Stimulated activated CD4-positive, alpha-beta T cell treated with anti-CD3 and anti-CD28 coated beads, Interleukin-4, amount 100 ng/mL, for 48 hours (primary cell): ENCODE data around the gene LDHAL6A.
"Not testable (repeated sequence)": the region's sequence is repeated elsewhere in the genome, so short reads cannot be mapped to it uniquely, and the experiment has no call there.

Experiments used
- DNase-seq, 2 donors: peaks; one replicate each; pipeline ENCODE4 v3.0.0-alpha.2; 2020; ENCODE audit warnings: low read depth in 2 of 2

LDHAL6A gene

DNA sequence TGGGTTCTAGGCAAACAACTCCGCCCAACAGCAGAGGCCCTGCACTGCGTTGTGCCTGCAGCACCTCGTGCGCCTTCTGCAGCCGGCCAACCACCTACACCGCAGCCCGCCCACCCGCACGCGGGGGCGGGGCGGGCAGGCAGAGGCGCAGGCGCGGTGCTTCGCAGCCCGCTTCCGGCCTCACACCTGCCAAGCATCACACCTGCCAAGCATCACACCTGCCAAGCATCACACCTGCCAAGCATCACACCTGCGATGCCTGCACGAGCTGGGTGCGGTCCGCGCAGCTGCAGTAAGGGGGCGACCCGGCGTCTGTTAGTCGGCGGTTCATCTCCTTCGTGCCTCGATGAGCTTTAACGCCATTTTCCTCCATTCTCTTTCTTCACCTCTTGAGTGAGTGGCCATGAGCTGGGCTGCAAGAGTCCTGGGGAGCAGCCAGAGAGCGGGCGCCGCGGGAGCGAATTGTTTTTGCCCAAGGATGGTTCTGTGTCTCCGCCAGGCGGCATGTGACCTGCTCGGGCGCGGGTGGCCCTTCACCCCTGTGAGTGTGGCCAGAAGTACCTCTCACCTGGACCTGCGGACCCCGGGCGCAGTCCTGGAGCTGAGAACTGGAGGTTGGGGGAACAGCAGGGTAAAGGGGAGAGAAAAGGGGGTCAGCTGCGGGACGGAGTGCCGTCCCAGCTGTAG is at the start of gene LDHAL6A:
Gene LDHAL6A, plus strand, starts transcription at position 171 of the 687 bp plus-strand sequence. CDS start 825 bp downstream, outside the sequence.
- DNase-seq: no peak

DNA sequence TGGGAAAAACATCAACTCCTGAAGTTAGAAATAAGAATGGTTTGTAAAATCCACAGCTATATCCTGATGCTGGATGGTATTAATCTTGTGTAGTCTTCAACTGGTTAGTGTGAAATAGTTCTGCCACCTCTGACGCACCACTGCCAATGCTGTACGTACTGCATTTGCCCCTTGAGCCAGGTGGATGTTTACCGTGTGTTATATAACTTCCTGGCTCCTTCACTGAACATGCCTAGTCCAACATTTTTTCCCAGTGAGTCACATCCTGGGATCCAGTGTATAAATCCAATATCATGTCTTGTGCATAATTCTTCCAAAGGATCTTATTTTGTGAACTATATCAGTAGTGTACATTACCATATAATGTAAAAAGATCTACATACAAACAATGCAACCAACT is 48.3 kb upstream of the LDHAL6A start:
- not testable (repeated sequence) for DNase-seq

DNA sequence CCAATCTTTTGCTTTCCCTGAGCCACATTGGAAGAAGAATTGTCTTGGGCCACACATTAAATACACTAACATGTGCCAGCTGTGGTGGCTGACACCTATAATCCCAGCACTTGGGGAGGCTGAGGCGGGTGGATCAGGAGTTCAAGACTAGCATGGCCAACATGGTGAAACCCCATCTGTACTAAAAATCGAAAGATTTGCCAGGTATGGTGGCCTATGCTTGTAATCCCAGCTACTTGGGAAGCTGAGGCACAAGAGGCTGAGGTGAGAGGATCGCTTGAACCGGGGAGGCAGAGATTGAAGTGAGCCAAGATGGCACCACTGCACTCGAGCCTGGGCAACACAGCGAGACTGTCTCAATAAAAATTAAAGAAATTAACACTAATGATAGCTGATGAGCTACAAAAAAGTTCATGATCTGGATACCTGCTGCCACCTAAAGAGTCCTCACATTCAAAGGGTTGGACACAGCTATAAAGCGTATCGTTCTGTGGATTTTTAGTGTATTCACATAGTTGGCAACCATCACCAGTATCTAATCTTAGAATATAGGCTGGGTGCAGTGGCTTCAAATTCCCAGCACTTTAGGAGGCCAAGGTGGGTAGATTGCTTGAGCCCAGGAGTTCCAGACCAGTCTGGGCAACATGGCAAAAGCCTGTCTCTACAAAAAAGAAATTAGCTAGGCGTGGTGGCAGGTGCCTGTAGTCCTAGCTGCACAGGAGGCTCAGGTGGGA is 46.9 kb upstream of the LDHAL6A start:
- no peak for DNase-seq

DNA sequence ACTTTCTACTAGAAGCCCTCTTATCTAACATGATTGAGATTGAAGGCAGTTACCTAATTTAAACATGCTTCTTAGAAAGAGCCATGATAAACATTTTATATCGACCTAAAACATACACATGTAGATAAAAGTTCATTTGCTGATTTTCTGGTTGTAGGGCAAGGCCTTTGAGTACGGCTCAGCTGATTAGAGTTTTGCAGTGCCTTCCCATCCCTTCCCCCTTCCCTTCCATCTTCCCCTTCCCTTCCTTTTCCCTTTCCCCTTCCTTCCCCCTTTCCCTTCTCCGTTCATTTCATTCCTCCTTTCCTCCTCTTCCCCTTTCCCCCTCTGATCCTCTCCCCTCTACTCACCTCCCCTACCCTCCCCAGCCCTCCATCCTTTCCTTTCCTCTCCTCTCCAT is 39.2 kb upstream of the LDHAL6A start:
- no peak for DNase-seq

DNA sequence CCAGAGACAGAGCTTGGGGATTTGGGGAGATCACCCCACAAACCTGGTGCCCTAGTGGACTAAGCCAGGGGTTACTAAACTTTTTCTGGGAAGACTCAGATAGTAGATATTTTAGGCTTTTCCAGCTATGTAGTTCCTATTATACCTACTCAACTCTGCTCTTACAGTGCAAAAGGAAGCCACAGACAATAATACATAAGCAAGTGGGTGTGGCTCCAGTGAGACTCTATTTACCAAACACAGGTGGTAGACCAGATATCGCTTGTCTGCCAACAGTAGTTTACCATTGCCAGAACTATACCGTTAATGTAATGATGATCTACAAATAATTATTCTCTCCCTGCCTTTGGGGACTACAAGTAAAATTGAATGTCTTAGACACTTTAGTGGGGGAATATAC is 36.6 kb upstream of the LDHAL6A start:
- no peak for DNase-seq

DNA sequence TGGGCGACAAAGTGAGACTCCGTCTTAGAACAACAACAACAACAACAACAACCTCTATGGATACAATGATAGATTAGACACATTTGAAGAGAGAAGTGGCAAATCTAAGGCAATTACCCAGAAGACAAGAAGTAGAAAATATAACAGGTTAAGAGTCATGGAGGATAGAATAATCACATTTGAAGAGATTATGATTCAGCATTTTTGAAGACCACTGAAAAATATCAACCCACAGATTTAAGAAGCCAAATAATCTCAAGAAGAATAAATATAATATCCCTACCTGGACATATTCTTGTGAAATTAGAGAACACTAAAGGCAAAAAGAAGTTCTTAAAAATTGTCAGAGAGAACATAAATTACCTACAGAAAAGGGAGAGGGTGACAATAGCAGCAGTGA is 35.6 kb upstream of the LDHAL6A start:
- no peak for DNase-seq

DNA sequence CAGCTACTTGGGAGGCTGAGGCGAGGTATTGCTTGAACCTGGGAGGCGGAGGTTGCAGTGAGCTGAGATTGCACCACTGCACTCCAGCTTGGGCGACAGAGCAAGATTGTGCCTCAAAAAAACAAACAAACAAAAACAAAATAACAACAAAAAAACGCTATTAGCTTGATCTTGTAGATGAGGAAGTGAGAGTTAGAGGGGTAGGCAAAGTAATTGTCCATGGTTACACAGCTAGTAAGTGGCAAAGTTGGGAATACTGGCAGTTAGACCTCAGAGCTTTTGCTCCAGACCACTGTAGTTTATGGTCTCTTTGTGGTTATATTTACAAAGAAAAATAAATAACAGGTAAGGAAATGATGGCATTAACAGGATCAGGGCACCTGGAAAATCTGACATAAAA is 28.4 kb upstream of the LDHAL6A start:
- DNase-seq: no peak

DNA sequence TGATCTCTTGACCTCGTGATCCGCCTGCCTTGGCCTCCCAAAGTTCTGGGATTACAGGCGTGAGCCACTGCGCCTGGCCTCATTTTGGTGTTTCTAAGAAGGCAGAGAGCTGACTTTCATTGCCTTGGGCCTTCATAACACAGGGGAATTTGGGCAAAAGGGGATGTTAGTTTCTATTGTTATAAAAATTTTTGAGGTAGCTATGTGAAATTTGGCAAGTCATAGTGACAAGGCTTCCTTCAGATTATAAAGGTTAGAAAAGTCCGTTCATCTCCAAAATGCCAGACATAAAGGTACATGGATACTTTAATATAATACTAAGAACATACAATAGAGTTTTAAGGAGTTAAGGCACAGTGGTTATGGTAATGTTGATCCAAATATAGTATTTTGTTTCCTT is 26.3 kb upstream of the LDHAL6A start:
- no peak for DNase-seq

DNA sequence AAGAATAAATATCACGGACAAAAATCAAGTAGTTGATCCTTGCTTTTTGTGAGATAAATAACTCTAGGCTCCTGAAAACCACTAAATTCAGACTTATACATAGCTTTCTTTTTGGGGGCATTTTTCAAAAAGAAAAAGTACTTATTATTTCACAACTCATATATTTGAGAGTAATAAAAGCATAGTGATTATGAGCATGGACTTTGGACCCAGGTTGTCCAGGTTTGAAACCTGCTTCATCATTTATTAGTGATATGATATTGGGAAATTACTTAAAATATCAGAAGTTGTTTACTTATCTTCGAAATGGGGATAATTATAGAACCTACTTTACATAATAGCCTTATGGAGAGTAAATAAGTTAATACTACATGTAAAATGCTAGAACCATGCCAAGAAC is 17.0 kb upstream of the LDHAL6A start:
- DNase-seq: no peak

DNA sequence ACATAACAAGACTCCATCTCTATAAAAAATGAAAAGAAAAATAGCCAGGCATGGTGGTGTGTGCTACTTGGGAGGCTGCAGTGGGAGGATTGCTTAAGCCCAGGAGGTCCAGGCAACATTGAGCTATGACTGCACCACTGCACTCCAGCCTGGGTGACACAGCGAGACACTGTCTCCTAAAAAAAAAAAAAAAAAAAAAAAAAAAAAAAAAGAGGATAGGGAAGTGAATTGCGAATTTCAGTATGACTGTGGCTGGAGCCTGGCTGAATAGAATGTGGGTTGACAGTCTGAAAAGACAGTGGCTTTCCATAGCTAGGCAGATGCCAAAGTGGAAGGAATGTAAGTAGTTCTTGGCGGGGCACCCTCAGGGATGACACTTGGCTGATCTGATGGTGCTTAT is 6.4 kb upstream of the LDHAL6A start:
- no peak for DNase-seq

DNA sequence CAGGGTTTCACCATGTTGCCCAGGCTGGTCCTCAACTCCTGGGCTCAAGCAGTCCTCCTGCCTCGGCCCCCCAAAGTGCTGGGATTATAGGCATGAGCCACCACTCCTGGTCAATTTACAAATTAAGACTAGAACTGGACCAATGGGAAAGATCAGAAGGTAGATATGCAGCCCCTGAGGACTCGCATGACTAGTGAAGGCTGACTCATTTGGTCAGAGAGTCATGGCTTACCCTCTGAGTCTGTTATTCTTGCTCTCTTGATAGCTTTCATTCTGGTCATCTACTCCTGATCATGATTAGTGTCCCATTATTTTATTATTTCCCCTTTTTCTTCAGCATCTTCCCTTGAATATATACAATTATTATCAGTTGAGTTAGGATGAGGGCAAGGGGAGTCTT is 2.7 kb upstream of the LDHAL6A start:
- no peak for DNase-seq

DNA sequence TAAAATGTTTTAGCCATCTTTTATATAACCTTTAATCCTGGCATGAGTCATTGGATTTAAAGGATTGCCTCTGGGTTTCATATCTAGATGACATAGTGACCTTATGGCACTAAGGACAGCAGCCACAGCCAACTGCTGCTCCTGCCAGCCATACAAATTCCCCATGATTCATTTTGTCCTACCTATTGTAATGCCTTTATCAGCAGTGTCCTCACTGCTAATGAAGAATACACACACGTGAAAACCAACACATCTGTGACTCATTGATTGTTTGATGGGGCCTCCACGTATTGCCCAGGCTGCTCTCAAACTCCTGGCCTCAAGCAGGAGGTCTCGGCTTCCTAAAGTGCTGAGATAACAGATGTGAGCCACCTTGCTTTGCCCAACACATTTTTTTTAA is 1.8 kb downstream of the LDHAL6A start:
- DNase-seq: no peak

DNA sequence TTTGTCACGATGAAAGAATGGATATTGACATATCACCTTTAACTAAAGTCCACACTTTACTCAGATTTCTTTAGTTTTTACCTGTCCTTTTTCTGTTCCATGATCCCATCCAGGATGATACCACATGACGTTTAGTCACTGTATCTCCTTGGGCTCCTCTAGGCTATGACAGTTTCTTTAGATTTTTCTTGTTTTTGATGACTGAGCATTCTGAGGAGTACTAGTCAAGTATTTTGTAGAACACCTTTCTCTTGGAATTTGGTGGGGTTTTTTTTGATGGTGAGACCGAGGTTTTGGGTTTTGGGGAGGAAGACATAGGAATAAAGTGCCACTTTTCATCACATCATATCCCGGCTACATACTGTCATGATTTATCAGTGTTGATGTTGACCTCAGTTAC is 4.0 kb downstream of the LDHAL6A start:
- DNase-seq: no peak

DNA sequence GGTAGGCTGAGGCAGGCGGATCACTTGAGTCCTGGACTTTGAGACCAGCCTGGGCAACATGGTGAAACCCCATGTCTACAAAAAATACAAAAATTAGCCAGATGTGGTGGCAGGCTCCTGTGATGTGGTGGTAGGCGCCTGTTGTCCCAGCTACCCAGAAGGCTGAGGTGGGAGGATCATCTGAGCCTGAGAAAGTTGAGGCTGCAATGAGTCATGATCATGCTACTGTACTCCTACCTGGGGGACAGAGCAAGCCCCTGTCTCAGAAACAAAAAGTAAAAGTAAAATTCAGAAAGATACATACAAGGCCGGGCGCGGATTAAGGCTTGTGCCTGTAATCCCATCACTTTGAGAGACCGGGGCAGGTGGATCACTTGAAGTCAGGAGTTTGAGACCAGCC is 6.3 kb downstream of the LDHAL6A start:
- DNase-seq: no peak

DNA sequence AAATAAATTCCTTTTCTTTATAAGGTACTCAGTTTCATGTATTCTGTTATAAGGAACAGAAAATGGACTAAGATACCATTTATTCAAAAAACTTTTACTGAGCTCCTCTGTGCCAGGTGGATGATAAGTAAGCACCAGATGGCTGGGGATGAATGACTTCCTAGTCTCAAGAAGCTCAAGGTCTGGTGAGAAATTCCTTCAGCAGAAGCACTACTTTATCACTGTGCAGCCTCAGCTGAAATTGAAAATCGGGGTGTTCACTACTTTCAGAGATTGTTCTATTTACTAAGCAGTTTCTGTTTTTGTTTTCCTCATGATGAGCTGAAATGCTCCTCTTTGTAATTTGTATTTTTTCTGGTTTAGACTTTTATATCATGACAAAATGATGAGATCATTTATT is 7.8 kb downstream of the LDHAL6A start:
- no peak for DNase-seq

DNA sequence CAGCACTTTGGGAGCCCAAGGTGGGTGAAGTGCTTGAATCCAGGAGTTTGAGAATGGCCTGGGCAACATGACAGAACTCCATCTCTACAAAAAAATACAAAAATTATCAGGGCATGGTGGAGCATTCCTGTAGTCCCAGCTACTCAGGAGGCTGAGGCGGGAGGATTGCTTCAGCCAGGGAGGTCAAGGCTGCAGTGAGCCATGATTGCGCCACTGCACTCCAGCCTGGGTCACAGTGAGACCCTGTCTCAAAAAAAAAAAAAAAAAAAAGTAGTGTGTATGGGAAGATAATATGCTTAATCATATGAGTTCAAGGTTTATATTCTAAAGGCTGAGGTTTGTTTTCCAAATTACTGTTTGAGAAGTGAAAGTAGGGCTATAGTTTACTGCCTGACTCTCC is 10.7 kb downstream of the LDHAL6A start:
- DNase-seq: no peak

DNA sequence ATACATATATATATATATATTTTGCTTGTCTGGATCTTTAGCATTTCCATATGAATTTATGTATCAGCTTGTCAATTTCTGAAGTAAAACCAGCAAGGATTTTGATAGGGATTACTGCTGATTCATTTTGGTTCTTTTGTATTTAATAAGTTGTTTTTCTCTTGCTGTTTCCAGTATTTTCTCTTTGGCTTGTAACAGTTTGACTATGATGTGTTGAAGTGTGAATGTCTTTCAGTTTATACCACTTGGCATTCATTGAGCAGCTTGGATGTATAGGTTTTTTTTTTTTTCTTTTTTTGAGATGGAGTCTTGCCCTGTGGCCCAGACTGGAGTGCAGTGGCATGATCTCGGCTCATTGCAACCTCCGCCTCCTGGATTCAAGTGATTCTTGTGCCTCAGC is 12.4 kb downstream of the LDHAL6A start:
- DNase-seq: no peak

DNA sequence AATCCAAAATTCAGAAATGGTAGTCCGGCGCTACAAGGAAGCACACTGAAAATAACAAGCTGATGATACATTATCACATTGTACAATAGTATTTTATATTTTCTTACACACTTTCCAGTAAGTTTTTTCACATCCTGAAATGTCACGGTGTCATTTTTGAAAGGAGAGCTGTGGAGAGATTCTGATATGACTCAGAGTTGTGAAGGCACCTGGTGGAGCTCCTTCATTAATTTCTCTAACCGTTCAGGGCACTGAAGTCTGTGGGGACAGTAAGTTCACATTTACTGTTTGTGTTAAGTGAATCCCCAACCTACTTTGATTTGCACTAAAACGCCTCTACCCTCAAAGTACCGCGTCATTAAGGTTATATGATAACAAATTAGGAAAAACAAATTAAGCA is 13.3 kb downstream of the LDHAL6A start:
- no peak for DNase-seq

DNA sequence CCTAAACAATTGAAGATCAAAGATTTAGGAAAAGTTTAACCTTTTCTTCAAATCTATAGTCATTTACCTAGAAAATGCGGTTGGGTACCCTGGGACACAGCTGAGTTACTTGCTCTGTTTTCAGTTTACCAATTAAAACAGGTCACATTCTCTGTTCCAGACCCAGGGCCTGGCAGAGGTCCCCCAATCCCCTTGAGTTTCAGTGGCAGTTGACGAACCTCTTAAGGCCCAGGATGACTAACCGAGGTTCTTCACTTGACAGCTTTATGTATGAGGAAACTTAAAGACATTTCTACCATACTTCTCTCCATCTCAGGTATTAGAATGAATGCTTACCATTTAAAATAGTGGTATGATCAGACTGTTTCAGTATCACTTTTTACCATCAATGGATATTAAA is 16.3 kb downstream of the LDHAL6A start:
- peak in 1 of 2 donors; percentile 14 for DNase-seq

DNA sequence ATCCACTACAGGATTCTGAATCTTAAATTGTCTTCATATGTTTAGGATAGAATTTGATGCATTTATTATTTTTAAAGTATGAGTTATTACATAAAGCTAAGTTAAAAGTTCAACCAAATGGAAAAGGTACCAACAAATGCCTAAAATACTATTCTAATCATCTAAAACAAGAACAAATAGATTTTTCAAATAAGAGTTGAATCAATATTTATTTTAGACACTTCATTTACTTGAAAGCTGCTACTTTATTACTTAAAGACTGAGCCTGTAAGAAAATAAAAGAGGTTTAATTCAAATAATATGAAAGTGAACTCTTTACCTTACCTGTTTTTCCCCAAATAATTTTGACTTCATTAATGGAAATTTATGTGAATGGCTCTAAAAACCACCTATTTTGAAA is 16.9 kb downstream of the LDHAL6A start:
- no peak for DNase-seq

DNA sequence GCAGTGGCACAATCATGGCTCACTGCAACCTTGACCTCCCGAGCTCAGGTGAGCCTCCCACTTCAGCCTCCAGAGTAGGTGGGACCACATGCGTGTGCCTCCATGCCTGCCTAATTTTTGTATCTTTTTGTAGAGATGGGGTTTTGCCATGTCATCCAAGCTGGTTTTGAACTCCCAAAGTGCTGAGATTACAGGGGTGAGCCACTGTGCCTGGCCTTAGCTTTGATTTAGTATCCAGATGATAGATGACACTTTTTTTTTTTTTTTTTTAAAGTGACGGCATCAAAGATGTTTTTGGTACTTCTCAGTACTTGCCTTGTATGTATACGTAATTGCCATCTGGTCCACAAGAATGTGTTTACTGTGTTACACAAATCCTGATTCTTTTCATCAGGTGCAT is 23.4 kb downstream of the LDHAL6A start:
- no peak for DNase-seq

DNA sequence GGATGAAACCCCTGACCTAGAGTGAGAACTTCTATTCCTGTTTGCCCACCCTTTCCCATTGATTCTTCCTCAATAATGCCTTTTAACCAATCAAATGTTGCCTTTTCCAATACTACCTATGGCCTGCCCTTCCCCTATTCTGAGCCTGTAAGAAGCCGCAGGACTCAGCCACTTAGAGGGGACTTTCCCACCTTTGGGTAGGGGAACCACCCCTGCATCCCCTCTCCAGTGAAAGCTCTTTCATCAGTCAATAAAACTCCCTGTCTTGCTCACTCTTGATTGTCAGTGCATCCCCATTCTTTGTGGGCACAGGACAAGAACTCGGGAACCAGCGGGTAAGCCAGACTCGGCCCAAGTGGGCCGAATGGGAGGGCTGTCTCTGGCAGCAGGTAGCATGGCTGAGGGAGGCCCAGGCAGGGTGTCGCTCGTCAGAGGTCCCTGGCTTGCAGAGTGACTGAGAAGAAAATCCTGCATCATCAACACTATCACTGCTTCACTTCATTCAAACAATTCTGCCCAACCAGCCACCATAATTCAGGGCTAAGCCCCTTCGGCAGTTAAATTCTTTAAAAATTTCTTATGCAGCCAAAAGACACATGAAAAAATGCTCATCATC is 30.4 kb downstream of the LDHAL6A start:
- no peak for DNase-seq

DNA sequence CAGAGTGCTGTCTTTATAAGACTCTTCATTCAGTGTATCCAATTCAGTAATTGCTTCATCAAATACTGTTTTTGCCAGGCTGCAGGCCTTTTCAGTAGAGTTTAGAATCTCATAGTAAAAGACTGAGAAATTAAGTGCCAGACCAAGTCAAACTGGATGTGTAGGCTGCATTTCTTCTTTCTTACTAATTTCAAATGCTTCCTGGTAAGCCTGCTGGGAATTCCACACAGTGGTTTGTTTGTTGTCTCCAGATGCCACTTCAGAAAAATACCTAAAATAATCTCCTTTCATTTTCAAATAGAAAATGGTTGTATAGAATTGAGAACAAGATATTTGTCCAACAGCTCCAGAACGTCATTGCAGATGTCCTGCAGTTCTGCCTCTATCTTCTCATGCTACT is 34.7 kb downstream of the LDHAL6A start:
- DNase-seq: no peak
